Stimulated activated naive CD4-positive, alpha-beta T cell treated with Interleukin-2 at 50 U/mL for 16 hours (primary cell): ENCODE measurements around the gene NEK7.

ENCODE experiments used
- DNase-seq: peaks from one replicate; lab custom pipeline; 2025; lab: John Stamatoyannopoulos, UW

Gene NEK7

DNA sequence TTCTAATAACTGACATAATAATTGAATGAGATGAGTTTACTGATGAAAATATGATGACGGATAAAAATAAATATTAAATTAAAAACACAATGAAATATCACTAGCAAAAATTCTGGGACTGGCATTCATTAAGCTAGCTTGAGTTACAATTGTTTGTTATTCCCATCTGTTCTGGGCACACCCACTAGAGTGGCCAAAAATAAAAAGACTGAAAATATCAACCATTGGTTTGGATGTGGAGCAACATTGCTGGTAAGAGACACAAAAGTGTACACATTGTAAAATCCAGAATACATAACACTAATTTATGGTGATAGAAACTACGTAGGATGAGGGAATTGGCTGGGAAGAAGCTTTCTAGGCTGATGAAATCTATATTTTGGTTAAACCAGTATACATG lies 9.6 kb upstream of the NEK7 start:
- no peak for DNase-seq

DNA sequence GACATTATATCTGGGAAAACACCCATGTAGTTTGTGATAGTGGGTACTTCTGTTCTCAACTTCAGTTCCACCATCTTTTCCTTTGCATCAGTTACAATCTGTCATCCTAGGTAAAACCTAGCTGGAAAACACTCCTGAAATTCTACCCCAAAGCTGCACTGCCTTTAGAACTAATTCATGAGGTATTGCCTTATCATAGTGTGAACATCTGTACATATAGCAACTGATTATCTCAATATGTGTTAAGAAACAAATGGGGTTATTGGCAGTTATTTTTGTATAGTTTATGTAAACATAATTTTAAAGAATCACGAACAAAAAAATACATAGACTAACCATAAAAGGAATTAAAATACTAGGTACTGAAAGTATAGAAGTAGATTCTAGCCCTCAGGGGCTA lies 6.4 kb upstream of the NEK7 start:
- no peak for DNase-seq

DNA sequence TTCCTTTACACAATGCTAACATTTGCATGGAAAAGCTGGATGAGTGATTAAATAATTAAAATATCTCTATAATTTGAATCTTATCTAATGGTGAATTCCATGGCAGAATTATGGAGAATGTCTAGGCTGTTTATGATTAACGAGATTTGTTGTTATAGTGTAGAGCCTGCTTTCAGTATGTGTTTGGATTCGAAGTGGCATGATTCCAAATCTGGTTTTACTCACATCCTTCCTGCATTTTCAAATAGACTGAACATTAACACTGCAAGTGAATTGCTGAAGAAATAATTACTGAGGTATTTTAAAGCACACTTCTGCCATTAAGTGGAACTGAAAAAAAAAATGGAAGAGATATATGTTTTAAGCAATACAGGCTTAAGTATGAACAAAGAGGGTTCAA lies 5.1 kb upstream of the NEK7 start:
- DNase-seq = no peak

DNA sequence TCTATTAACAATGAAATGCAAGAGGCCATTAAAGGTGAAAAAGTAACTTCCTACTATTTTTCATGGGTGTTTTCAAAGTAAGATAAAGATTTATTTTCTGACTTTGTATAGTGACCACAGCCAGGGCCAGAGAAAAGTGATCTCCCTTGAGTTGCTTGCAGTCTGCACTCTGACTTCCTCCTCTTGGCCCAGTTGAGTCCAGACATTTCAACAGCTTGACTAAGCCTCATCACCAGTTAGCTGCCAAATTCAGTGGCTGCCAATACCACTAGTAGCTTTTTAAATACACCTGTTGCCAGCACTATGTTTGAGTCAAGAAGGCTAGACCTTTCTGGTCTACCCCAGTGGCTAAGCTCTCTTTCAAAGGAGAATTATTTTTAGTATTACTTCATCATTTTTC lies 3.7 kb upstream of the NEK7 start:
- no peak for DNase-seq

DNA sequence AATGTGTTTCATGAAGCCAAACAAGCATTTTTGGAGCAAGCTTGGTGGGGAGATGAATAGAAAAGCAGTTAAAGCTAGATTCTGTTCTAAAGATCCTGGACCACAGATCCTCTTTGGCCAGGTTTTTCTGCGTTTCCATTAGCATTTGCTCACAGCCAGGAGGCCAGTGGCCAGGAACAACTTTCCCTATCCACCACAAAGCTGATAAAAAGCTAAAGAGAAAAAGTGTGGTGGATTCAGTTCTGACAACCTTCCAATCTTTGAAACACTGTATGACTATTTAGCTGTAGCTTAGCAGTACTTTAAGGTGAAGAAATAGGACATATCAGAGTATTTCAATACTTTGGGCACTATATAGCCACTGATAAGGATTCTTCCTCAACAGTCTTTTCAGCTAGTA lies 3.0 kb upstream of the NEK7 start:
- DNase-seq = no peak

DNA sequence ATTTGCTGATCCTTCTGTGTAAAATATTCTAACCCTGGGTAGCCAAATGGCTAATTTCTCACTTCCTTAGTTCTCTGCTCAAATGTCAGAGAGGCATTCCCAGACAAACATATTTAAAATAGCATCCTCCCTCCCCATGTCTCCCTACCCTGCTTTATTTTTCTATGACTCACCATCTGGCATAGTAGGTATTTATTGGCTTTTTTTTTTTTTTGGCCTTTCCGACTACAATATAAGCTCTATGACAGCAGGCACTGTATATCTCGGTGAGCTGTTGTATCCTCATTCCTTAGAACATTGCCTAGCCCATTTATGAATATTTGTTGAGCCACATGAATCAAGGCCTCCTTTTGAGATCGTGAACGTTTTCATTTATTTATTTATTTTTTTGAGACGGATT lies 1.5 kb upstream of the NEK7 start:
- no peak for DNase-seq

DNA sequence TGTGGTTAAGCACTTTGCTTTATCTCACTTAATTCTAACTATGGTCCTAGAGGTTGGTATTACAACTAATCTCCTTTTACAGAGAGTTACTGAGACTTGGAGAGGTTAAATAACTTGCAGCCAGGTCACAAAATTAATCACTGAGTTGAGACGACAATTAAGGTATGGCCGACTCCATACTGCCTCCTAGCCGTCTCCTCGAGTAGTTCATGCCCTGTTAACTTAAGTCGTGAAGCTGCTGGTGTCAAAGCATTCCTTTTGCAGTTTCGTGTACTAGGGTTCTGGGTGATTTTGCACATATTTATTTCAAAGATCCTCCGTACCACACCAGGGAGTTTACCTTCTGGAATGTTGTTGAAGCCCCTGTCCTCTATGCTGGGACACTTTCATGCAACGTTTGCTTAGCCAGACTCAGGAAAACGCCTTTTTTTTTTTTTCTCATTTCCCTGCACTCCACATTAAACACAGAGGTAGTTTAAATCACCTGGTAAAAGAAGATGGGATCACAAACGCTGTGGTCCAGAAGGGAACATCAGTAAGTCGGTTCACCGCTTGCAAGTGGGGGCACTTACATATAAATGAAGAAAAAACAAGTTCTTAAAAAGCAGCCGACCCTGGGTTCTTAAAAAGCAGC lies 570 bp upstream of the NEK7 start:
- peak; percentile 66 for DNase-seq

DNA sequence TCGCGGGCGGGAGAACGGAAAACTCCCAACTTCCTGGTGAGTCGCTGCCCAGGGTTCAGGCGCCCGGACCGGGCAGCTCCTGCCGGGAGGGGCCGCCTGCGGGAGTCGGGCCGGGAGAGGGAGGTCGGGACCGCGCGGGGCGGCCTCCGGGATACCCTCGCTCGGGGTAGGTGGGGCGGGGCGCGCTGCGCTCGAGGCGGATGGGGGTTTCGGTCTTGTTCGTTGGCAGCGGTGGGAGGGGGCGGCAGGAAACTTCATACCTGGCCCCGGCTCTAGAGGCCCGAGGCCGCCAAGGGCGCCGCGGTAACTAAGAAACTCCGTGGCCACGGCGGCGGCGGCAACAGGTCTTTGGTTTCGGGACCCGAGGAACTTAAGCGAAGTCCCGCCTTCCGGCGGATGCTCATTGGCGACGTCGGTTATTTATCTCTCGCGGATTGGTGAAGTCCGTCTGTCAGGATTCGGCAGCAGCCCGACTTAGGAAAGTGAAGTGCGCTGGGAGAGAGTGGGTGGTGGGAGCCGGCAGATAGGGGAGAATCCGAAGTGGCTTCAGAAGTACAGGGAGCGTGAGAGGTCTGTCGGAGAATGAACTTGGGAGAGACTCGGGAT lies 546 bp downstream of the NEK7 start:
- DNase-seq = peak; percentile 81

DNA sequence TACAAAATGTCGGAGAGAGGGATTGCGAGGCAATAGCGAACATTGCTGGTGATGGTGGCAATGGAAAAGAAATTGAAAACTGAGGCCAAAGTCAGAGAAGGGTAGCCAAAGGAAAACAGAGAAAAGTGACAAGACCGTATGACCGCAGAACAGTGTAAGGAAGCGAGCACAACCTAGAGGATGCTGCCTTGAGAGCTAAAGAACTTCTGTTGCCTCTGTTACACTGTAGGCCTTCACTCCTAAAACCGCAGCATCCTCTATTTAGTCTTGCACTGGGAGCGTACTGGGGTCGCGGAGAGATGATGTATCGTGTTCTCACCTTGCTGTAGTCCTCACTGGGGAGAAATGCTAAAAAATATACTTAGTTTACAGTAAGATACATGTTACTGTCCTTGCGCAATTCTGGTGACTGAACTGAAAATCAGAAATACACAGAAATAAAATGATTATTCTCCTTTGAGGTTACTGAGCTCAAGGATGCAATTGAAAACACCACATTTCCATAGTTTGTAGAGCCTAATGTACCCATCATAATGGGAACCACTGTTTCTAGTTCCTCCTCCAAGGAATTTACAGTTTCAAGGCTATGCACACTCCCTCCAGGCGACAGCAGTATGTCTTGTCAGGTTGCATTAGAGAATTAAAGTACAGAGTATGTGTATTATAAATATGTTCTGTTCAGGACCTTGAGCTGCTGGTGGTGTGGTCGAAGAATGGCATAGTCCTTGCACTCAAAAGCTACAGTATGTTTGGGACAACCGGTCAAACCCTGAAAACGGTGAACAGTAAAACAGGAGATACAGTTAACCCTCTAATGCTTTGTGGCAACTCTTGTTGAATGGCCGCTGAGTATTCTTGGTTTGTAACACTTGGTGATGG lies 1.3 kb downstream of the NEK7 start:
- DNase-seq = no peak

DNA sequence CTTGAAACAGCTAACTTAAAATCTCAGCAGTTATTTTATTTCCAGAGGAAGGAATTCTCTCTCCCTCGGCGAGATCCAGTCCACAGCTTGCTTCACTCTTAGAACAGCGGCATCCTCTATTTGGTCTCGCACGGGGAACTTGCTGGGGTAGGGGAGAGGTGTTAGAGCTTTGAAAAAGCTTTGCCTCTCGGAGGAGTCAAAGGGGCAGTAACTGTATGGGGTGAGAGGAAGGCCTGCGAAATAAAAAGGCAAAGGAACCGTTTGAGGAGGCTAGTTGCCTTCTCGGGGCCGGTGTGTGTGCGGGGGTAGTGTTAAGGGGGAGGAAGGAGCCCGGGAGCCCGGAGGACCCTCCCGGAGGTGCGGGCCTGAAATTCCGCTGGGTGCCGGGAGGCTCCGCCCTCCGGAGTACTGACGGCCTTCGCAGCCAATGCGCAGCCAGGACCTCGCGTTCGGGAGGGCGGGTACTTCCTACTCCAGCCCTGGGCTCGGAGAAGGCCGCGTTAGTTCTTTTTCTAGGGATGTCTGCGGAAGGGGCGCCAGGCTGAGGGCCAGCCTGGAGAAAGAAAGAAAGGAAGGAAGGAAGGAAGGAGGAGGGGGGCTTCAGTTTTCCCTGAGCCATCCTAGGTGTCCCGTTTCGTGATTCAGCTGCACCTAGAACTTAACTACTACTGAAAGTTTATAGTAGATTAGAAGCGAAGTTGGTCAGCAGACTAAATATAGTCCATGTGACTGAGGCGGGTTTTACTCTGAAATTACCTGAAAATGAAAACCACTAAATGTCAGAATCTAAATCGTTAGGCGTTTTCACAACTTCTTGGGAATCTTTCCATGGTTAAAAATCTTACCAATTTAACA lies 2.2 kb downstream of the NEK7 start:
- peak; percentile 83 for DNase-seq

DNA sequence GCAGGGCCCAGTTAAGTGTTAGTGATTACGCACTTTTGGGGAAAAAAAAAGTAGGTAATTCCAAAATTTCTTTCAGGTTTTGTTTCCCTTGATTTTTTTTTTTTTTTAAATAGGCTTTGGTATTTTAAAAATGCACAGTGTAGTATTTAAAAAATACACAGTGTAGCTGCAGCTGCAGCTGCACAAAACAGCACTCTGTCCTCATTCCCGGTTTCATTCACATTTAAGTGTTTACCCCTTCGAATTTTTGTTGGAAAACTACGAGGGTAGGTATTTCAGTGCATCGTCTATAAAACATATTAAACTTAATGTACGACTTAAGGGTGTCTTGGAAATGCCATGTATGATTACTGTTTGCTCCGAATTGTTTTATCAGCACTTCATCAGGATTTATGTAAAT lies 3.4 kb downstream of the NEK7 start:
- DNase-seq = no peak

DNA sequence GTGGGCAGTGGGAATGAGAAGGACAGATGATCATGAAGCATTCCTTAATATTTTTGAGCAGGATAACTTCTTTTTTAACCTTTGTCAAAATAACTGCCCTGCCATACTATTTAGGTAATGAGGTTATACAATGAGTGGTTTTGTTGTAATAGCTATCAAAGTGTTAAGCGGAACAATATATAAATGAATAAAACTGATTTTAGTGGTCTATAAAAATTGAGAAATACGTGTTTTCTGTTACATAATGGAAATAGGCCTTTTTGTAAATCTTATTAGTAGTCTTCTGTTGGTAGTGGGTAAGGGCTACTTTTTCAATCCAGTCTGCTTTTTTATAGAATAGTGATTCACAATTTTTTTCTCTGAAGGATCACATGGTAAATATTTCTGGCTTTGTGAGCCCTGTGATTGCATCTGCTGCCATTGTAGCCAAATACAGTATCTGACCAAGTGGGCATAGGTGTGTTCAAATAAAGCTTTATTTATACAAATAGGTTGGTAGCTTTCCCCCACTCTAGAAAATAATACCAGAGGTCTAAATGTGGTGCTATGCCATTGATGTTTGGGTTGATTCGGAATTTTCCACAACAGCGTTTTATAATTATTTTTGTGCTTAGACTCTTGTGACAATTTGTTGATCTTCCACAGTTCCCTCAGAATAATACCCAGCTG lies 4.3 kb downstream of the NEK7 start:
- DNase-seq = no peak

DNA sequence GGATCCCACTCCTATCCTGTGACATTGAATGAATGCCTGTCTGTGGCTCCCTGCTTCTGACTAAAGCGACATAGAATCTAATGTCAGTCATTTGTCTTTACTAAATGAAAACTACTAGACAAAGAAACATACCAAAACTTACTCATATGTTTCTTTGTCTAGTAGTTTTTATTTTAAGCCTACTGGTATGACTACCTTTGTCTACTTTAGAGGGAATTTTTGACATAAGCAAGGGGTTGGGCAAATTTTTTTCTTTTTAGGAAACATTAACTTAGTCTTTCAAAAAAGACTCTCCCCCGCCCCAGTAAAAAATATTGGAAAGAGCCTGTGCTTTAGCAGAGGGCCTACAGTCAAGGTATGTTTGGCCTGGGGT lies 4.9 kb downstream of the NEK7 start:
- DNase-seq = no peak

DNA sequence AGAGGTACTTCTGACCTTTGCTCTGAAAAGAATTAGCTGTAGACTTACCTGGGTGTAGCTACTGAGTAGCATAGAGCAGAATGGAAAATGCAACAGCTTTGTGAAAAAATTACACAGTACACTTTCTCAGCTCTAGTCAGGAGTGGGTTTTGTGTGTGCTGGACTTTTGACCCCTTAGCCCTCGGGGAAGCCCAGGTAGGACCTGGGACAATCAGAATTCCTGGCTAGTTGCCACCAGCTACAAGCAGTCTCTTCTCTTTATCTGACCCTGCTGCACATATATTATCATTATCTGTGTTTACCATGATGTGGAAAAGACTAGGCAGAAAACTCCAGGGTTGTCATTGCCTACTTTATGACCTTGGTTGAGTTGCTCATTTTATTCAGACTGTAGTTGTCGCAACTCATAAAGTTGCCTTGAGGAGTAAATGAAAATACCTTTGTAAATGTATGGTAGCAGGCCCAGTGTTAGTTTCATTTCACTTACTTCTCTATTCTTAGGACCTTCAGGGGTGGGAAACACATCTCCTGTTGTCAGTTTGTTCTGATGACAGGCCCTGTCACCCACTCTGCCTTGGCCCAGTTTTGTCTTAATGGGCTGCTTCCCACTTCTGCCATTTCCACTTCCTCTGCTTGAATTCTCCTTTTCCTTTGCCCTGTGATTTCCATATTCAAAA lies 5.4 kb downstream of the NEK7 start:
- no peak for DNase-seq

DNA sequence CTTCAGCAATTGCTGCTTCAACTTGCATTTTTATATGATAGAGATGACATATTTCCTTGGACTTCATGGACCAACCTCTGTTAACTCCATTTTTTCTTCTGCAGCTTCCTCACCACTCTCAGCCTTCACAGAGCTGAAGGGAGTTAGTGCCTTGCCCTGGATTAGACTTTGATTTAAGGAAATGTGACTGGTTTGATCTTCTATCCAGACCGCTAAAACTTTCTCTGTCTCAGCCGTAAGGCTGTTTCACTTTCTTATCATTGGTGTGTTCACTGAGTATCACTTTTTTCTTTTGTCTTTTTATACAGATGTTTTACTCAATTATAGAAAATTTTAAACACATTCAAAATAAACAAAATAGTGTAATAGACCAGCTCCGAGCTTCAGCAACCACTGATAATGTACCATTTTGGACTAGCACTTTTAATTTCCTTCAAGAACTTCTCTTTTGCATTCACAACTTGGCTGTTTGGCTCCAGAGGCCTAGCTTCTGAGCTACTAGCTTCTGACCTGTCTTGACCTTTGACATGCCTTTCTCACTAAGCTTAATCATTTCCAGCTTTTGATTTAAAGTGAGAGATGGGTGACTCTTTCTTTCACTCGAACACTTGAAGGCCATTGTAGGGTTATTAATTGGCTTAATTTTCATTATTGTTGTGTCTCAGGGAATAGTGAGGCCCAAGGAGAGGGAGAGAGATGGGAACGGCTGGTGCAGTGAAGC lies 9.3 kb downstream of the NEK7 start:
- DNase-seq = no peak

DNA sequence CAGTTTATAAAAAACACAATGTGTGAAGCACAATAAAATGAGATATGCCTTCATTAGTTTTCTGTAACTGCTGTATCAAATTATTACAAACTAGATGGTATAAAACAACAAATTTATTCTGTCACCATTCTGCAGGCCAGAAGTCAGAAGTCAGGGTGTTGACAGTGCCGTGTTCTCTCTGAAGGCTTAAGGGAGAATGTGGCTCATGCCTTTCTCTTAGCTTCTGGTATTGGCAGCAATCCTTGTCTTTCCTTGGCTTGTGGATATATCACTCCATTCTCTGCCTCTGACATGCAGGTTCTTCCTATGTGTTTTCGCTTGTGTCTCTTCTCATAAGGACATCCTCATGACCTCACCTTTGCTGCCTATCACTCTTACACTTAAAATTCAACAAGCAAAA lies 10.1 kb downstream of the NEK7 start:
- DNase-seq = no peak

DNA sequence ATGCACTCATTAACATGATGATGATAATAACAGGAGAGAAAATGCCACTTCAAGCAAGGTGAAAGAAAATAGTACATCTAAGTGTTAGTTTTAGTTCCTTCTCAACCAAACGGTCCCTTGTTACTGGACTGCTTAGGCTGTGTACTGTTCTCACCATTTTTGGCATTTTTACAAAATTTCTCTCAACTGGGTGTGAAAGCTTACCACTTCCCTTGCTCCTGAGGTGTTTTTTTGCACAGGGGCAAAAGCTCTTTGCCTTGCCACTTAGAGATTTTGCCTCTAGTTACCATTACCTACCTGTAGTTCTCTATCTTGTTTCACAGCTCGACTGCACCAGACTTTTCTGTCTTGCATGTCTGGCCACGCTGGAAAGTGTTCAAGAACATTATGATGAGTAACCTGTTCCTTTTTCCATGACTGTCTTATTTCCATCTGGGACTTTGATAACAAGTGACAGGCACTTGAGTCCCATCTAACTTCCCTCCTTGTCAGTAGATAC lies 10.7 kb downstream of the NEK7 start:
- no peak for DNase-seq

DNA sequence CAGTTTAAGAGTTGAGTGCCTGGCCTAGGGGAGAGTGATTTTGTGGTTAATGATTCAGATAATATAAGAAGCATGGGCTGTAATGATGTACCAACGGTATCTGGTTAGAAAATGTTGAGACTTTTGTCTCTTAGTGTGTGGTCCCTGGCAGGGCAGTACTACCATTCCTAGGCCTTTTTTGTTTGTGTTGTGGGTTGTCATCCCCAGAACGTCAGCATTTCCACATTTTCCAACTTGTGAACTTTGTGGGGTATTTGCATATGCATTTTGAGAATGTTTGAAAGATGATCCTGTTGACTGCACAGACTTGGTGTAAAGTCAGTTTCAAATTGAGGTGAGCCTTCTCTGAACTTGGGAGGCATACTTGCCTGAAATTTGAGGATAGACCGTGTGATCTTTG lies 11.4 kb downstream of the NEK7 start:
- no peak for DNase-seq

DNA sequence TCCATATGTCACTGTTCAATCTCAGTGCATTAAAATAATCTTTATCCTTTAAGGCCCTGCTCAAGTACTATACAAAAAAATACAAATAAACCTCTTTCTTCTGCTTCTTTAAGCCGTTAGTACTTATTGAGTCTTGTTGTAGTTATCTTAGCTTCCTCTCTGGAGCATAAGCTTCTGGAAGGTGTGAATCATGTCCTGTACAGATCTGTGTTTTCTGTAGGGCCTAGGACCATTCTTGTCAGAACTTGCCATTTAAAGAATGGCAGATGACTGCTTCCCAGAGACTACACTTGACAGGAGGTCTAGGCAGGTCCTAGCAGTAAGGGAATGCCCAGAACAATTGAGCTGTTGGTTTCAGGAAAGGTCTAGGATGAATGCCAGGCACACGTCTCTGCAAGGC lies 12.9 kb downstream of the NEK7 start:
- DNase-seq = no peak
